ENCODE results near the gene U2AF2.

Gene U2AF2

DNA sequence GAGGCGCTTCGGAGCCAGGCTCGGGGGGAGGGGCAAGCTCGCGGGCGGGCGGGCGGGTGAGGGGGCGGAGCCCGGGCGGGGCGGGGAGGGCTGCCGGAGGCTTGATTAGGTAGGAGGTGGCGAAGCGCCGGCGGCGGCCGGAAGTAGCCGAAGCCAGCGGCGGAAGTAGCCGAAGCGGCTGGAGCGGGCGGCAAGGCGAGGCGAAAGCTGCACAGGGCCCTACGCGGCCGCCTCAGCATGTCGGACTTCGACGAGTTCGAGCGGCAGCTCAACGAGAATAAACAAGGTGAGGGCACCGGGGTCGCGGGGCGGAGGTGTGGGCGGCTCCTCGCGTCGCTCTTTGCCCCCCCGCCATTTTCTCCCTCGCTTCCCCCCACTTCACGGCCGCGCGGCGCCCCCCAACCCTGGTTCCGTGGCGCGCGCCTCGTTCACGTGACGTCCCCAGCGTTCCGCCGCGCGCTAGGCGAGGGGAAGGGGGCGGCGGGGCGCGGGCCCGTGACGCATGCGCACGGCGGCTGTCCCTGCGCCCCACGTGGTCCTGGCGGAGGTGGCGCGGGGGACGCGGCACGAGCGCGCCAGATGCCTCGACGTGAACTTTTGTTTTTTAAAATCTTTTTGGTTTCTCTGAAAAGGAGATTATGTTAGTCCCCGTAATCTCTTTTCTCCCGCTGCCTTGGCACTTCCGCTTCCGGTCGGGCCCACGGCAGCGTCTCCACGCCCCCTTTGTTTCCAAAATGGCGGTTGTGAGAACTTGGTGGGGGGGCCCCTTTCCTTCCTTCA lies at the start of gene U2AF2:
Gene U2AF2, plus strand, starts transcription at position 168 of the 780 bp plus-strand sequence. Its CDS starts 70 bp downstream, at position 238.
- DNase-seq (ENCODE audit: low read depth in 2 of 2), result peak; percentile 94 to 95

DNA sequence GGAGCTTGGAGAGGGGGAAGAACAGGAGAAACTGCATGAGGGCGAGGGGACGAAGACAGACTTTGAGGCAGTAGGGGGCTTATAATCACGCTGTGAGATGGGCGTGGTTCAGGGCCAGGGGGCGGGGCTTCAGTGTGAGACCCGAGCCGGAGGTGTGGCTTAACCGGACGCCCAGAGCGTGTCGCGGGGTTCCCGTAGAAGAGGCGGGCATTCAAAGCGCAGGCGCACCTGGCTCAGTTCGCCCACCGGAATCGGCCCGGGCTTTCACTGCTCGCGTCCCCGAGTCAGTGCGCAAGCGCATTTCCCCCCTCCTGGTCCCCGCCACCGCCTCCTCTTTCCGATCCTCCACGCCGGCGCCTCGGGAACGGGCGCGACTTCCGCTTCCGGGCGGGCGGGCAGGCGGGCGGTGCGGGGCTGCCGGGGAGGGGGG lies 49.6 kb upstream of the U2AF2 start:
- peak; percentile 98 for DNase-seq (ENCODE audit: low read depth in 2 of 2)

DNA sequence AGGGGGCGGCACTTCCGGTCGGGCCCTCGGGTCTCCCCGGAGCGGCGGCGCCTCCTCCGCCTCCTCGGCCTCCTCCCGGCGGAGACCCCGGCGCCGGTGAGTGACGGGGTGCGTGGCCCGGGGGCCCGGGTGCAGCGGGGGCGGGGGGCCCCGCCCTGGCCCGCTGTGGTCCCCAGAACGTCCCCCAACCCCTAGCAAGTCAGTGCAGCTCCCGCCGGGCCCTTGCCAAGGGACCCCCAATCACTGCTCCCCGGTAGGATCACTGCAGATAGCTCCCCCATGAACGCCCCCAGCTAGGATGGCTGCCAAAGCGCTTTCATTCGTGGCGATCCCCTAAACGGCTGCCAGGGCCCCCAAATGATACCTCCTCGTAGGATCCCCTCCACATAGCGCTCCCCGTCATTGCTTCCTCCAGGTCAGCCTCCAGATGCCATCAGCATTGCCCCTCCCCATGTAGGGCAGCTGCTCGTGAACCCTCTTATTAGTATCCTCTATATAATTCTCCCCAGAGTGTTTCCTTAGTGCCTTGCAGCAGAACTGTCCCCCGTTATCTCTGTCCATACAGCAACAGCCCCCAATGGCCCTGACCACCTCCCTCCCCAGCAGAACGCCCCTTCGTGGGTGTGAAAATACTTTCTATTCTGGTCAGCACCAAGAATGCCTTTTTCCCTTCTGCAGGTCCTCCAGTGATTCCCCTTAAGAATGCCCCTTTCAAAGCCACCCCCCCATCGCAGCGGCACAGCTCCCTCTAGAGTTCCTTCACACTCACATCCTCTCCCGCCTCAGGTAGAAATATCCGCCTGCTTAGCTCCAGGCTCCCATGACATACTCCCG lies 49.0 kb upstream of the U2AF2 start, which contains the start of gene ZNF865:
Gene ZNF865, plus strand, starts transcription at position 11 of the 834 bp plus-strand sequence. CDS start 7,972 bp downstream, outside the sequence.
- peak; percentile 53 to 57 for DNase-seq (ENCODE audit: low read depth in 2 of 2)

DNA sequence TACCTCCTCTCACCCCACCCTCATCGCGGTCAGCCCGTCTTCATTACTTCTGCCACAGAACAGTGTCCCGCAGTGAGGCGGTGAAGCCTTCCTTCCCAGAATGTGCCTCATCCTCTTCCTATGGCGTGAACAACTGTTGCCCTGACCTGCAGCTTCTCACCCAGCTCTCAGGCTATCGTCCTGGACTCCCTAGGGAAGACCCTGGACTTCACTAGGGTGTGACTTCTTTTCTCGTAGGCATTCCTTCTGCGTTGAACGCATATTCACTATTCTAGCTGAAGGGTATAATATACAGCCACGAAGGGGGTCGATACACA lies 48.4 kb upstream of the U2AF2 start:
- no peak for DNase-seq (ENCODE audit: low read depth in 2 of 2)

DNA sequence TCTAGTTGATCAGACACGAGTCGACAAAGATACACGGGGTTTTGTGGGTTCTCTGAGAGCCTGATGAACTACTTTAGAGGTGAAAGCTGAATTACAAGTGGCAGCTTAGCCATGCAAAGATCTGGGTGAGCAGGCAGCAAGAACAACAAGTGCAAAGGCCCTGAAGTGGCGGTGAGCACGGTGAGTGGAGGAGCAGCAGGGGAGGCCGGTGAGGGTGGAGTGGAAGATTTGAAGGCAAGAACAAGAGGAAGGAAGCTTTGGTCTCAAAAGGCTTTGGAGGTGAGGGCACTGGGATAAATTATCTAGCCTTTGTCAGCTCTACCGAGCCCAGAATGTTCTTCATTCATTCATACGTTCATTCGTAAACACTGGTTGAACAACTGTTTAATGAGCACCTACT lies 48.0 kb upstream of the U2AF2 start:
- DNase-seq (ENCODE audit: low read depth in 2 of 2), result no peak

DNA sequence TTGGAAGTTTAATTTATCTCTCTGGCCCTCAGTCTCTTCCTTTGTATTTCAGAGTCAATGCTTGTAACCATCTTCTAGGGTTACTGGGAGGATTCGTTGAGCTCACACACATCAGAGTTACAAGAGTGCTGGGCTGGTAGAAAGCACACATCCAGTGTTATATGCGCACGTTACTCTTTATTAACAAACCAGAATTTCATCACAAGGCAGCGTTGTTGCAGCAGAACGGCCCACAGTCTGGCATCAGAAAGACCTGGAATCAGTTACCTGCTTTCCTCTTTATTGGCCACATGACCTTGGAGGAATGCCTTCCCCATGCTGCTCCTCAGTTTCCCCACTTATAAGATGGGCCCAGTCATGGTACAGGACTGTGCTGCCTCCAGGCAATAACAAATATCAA lies 45.5 kb upstream of the U2AF2 start:
- DNase-seq (ENCODE audit: low read depth in 2 of 2), result no peak

DNA sequence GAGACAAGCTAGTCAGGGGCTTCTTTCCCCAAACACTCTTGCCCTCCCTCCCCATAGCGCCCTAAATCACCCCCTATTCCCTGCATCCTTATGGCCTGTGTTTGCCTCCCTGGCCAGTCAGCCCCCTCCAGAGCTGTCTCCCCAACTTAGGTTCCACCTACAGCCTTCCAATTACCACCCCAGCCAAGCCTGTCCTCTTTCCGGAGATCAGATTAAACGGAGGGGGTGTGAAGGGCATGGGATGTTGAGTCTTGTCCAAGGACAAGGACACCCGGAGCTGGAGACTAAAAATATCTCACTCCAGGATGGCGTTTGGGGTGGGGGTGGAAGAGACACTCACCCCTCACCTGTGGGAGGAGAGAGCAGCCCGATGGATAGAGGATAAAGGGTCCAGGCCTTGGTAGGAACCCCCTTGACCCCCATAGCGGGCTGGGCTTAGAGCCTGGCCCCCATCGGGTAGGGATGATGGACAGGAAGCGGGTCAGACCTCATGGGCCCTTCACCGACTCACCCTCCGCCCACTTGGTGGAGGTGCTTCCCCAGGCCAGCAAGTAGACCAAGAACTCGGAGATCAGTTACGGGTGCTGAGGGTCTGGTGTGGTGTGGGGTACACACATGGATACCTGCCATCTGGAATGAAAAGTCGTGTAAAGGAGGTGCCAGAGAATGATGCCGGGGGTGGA lies 43.4 kb upstream of the U2AF2 start:
- no peak for DNase-seq (ENCODE audit: low read depth in 2 of 2)

DNA sequence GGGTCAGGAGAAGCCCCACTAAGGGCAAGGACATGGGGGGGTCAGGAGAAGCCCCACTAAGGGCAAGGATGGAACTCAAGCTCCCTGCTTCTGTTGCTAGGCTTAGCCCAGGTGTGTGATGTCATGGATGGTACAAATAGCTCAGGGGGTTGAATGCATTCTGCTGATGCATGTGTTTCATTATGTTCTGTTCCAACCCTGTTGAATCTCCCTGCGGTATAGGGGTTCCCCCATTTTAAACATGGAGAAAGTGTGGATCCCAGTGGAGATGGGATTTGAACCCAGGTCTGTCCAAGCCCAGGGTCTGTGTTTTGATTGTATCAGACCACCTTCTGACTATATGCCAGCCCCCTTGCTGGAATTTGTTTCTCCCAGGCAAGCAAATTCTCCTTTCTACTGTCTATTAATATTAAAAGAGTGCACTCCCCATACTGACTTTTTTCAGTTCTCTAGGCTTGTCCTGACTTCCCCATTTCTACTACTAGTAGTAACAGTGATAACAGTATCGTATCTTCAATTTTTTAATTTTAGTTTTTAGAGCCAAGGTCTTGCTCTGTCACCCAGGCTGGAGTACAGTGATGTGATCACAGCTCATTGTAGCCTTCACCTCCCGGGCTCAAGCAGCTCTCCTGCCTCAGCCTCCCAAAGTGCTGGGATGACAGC lies 42.7 kb upstream of the U2AF2 start:
- DNase-seq (ENCODE audit: low read depth in 2 of 2), result no peak

DNA sequence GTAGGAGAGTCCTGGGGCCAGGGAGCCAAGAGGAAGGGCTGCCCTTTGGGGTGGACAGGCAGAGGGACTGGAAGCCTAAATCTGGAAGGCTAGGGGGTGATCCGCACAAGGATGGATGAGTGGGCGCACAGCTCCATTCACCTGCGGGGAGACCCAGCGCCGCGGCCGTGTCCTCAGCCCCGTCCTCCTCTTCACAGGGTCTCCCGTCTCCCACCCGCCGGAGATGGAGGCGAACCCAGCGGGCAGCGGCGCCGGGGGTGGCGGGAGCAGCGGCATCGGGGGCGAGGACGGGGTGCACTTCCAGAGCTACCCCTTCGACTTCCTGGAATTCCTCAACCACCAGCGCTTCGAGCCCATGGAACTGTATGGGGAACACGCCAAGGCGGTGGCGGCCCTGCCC lies 41.4 kb upstream of the U2AF2 start:
- DNase-seq (ENCODE audit: low read depth in 2 of 2), result no peak

DNA sequence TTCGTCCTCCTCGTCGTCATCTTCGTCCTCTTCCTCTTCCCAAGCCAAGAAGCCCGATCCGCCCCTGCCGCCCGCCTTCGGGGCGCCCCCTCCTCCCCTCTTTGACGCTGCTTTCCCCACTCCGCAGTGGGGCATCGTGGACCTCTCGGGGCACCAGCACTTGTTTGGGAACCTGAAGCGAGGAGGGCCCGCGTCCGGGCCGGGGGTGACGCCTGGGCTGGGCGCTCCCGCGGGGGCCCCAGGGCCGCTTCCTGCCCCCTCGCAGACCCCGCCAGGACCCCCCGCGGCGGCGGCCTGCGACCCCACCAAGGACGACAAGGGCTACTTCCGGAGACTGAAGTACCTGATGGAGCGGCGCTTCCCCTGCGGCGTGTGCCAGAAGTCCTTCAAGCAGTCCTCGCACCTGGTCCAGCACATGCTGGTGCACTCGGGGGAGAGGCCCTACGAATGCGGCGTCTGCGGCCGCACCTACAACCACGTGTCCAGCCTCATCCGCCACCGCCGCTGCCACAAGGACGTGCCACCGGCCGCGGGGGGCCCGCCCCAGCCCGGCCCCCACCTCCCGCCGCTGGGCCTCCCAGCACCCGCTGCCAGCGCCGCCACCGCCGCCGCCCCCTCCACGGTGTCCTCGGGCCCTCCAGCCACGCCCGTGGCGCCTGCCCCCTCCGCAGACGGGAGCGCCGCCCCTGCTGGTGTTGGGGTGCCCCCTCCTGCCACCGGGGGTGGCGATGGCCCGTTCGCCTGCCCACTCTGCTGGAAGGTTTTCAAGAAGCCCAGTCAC lies 40.7 kb upstream of the U2AF2 start:
- DNase-seq (ENCODE audit: low read depth in 2 of 2), result no peak

DNA sequence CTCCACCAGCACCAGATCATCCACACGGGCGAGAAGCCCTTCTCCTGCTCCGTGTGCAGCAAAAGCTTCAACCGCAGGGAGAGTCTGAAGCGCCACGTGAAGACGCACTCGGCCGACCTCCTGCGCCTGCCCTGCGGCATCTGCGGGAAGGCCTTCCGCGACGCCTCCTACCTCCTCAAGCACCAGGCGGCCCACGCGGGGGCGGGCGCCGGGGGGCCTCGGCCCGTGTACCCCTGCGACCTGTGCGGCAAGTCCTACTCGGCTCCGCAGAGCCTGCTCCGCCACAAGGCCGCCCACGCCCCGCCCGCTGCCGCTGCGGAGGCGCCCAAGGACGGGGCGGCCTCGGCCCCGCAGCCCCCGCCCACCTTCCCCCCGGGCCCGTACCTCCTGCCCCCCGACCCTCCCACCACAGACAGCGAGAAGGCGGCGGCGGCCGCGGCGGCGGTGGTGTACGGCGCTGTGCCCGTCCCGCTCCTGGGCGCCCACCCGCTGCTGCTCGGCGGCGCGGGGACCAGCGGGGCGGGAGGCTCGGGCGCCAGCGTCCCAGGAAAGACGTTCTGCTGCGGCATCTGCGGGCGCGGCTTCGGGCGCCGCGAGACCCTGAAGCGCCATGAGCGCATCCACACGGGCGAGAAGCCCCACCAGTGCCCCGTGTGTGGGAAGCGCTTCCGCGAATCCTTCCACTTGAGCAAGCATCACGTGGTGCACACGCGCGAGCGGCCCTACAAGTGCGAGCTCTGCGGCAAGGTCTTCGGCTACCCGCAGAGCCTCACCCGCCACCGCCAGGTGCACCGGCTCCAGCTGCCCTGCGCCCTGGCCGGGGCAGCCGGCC lies 39.9 kb upstream of the U2AF2 start:
- DNase-seq (ENCODE audit: low read depth in 2 of 2), result no peak

DNA sequence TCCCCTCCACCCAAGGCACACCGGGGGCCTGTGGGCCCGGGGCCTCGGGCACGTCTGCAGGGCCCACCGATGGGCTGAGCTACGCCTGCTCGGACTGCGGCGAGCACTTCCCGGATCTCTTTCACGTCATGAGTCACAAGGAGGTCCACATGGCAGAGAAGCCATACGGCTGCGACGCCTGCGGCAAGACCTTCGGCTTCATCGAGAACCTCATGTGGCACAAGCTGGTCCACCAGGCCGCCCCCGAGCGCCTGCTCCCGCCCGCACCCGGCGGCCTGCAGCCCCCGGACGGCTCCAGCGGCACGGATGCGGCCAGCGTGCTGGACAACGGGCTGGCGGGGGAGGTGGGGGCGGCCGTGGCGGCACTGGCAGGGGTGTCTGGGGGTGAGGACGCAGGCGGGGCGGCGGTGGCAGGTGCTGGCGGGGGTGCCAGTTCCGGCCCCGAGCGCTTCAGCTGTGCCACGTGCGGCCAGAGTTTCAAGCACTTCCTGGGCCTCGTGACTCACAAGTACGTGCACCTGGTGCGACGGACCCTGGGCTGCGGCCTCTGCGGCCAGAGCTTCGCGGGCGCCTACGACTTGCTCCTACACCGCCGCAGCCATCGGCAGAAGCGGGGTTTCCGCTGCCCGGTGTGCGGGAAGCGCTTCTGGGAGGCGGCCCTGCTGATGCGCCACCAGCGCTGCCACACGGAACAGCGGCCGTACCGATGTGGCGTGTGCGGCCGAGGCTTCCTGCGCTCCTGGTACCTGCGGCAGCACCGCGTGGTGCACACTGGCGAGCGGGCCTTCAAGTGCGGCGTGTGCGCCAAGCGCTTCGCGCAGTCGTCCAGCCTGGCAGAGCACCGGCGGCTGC lies 39.1 kb upstream of the U2AF2 start:
- DNase-seq (ENCODE audit: low read depth in 2 of 2), result no peak

DNA sequence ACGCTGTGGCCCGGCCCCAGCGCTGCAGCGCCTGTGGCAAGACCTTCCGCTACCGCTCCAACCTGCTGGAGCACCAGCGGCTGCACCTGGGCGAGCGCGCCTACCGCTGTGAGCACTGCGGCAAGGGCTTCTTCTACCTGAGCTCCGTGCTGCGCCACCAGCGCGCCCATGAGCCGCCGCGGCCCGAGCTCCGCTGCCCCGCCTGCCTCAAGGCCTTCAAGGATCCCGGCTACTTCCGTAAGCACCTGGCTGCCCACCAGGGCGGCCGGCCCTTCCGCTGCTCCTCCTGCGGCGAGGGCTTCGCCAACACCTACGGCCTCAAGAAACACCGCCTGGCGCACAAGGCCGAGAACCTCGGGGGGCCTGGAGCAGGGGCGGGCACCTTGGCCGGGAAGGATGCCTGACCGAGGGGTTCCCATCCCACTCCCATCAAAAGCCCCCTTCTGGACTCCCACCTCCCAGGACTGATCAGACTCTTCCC lies 38.4 kb upstream of the U2AF2 start:
- no peak for DNase-seq (ENCODE audit: low read depth in 2 of 2)

DNA sequence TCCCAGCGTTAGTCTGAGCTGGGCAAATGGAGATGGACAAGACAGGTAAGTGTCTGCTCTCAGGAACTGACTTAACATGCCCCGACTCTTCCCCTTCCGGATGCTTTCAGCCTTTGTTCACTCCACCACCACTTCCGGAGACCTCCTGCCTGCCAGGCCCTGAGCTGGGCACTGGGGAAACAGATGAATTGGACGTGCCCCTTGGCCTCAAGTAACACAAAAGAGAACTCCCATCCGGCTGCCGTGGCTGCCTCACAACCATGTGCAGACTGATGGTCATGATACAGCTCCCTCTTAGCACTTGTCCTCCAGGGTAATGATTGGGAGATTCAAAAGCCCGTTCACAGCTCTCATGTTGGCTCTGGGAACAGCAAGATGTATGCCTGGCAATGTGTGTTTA lies 37.4 kb upstream of the U2AF2 start:
- DNase-seq (ENCODE audit: low read depth in 2 of 2), result no peak

DNA sequence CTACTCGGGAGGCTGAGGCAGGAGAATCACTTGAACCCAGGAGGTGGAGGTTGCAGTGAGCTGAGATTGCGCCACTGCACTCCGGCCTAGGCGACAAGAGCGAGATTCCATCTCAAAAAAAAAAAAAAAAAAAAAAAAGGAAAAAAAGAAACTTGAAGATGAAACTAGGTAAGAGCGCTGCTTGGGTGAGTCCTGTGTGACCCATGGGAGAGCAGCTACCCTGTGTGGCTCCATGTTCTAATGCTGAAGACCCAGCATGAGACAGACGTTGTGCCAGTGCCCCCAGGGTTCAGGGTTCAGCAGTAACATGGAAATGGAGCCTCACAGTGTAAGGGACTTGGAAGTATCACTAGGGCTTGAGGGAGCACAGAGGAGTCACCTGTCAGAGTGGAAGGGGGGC lies 36.4 kb upstream of the U2AF2 start:
- DNase-seq (ENCODE audit: low read depth in 2 of 2), result no peak

DNA sequence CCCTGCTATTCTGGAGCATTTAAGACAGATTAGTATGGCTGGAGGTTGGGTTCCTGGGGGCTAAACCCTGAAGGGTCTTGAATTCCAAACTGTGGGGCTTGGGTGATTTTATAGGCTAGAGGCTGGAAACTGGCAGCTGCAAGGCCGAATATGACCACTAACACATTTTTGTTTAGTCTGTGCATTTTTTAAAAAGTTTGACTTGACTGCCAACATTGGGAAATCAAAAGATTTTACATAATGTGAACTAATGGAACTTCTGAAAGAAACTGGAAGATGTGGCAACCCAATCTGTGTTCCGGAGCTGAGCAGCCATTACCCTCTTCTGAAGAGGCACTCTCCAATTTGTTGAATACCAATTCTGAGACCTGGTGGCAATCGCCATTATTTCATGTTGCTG lies 35.5 kb upstream of the U2AF2 start:
- no peak for DNase-seq (ENCODE audit: low read depth in 2 of 2)

DNA sequence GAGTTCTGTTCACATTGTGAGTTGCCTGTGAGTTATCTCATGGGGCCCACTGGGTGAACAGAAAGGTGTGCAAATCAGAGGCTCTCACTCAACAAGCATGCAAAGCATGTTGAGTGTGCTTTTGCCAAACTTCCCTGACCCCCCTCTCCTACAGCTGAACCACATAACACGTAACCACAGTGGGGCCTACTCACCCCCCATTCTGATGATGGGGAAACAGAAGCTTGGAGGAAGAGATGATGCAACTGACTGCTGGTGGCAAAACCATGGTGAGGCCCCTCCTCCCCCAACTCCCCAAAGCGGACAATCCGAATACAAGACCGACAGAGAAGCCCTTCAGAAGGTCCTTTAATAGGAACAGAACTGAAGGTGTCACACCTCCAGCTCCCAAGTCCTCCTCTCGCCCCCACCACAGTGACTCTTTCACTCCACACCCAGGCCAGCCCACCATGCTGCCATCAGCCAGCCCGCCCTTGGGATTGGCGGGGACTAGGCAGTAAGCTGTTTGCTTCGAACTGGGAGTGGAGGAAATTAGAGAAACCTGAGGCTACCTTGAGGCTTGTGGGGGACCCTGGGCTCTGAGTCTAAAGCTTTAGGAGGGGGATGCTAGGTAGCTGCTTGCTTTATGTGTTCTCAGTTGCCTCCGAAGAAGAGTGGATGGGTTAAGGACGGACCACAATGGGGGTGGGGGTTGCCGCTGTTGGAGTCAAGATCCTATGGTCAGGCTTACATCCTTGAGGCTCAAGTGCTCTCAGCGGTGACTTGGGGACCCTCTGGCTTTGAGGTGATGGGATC lies 34.2 kb upstream of the U2AF2 start:
- no peak for DNase-seq (ENCODE audit: low read depth in 2 of 2)

DNA sequence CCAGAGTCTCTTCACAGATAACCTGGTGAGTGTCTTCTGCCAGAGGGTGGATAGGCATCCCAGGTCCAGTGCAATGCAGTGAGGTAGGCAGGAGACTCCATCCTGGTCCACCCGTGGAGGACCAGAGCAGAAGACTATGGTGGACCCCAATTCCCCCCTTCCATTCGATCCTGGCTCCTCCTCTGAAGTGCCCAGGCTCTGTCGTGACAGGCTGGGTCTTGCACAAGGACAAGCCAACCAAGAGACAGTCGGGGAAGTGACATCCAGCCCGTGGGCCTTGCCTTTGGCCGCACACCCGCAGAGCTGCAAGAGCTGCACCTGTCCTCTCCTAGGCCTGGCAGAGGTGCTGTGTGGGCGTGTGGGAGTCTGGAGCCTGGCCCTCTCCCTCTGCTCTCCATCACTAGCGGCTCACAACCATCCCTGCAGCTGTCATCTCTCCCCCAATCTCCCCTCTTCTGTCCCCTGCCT lies 33.6 kb upstream of the U2AF2 start:
- no peak for DNase-seq (ENCODE audit: low read depth in 2 of 2)
